A204.1 (cell line): Measurements from ENCODE around the gene COA7.
"Not testable (repeated sequence)": the region's sequence is repeated elsewhere in the genome, so short reads cannot be mapped to it uniquely, and the experiment has no call there.

ENCODE experiments used
- FAIRE-seq: peaks from 2 replicates; lab custom pipeline; 2012; peaks lifted over from hg19 to GRCh38; lab: Jason Lieb, UNC

The COA7 gene

DNA sequence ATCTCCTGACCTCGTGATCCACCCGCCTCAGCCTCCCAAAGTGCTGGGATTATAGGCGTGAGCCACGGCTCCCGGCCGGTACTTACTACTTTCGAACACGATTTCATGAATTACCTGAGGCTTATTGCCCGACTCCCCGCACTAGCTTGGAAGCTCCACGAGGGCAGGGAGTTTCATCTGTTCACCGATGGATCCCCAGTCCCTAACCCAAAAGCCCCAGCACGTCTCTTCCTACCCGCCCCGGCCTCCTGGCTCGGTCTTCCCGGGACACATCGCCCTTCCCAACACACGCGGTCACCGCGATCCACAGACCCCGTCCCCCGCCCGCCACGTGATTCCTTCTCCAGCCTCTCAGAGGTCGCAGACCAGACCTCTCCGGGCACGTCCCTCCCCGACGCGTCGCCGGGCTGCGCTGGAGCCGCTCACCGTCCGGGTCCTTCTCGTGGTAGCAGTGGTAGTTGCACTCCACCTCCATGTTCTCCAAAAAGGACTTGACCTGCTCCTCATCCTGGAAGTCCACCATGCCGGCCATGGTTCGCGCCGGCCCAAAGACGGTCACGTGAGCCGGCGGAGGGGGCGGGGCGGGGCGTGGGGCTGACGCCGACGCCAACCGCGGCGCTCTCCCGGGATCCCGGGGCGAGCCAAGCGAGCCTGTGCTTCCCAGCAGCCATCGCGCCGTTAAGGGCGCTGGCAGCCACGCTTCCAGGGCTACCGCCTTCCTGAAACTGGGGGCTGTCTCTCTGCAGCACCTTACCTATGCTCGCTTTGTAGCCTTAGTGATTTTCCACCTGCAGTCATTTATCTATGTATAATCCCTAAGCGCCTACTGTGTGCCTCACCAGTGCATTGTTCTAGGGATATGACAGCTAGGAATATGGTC is at the start of gene COA7:
Gene COA7 (minus strand): TSS at position 553 of the 880 bp plus-strand sequence. CDS start 21 bp downstream, at position 532.
- no peak for FAIRE-seq

DNA sequence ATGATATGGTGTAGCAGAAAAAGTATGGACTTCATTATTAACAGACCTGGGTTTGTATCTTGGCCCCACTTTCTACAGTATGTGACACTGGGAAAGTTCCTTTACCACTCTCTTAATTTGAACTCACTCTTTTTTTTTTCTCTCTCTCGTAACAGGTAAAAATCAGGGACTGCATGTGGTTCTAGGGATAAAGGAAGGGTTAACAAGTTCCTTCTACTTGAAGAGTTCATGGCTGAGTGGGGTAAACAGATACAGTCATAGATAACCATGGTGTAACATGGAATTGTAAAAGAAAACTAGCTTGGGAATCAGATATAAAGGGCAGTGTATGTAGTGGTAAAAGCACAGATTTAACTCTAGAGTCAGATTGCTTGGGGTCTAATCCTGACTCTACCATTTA is 49.3 kb upstream of the COA7 start:
- no peak for FAIRE-seq

DNA sequence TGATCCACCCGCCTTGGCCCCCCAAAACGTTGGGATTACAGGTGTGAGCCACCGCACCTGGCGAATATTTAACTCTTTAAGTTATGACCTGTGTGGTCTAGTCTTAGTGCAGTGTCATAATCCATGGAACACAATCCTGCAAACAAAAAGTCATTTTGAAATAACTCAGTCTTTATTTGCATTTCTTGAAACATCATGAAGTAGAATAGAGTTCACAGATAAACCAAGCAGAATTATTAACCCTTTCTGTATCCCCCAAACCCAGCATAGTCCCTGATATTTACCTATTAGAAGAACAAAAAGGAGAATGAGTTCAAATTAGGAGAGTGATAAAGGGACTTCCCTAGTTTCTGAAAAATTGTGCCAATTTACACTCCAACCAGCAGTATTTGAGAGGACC is 48.0 kb upstream of the COA7 start:
- FAIRE-seq = no peak

DNA sequence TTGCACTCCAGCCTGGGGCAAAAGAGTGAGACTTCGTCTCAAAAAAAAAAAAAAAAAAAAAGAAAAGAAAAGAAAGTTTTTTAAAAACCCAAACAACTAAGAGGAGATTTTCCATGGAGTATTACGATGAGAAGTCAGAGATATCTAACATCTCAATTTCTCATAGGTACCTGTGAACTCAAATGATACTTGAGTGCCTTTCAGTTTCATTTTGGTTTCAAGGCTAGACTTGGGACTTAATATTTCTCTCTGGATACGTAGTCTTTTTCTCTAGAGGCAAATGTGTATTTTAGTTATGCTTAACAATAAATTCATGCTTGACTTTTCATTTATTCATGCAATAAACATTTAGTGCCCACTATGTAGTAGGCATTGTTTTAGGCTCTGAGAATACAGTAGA is 43.1 kb upstream of the COA7 start:
- no peak for FAIRE-seq

DNA sequence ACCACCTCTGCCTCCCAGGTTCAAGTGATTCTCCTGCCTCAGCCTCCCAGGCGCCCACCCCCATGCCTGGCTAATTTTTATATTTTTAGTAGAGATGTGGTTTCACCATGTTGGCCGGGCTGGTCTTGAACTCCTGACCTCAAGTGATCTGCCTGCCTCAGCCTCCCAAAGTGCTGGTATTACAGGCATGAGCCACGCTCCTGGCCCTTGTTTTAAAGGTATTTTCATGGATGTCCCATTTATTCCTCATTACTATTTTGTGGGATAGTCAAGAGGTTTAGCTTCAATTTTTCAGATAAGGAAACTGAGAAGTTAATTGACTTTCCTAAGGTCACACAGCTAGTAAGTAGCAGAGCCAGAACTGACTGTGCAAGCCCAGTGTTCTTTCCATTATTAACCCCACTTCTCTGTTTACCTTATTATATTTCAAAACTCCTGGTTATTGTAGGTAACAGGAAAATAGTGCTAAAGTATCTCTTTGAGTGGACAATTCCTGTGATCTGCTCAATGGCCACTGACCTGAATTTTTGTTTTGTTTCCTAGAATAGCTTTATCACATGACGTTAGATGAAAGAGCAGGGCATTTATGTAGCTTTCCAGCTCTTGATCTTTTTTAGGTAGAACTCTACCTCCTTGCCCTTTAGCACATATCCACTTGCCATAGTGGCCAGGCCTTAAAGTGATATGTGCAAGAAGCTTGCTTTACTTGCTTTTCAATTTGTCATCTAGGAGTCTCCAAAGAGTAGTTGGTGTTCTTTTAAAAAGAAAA is 41.7 kb upstream of the COA7 start:
- FAIRE-seq = no peak

DNA sequence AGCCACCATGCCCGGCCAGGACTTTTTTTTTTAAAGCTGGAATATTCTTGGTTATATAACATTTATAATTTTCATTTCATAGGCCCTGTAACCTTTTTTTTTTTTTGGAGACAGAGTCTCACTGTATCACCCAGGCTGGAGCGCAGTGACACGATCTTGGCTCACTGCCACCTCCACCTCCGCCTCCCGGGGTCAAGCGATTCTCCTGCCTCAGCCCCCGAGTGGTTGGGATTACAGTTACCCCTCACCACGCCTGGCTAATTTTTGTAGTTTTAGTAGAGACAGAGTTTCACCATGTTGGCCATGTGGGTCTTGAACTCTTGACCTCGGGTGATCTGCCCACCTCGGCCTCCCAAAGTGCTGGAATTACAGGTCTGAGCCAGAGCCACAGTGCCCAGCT is 40.7 kb upstream of the COA7 start:
- FAIRE-seq = no peak

DNA sequence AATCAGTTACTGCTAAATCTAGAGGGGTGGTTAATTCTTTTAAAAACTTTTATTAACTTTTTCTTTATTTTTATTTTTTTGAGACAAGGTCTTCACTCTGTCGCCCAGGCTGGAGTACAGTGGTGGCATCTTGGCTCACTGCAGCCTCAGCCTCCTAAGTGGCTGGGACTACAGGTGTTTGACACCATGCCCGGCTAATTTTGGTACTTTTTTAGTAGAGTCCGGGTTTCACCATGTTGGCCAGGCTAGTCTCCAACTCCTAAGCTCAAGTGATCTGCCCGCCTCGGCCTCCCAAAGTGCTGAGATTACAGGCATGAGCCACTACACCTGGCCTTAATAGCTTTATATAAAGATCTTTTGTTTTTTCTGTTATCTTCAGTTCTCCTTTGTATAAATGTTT is 40.0 kb upstream of the COA7 start:
- FAIRE-seq = no peak

DNA sequence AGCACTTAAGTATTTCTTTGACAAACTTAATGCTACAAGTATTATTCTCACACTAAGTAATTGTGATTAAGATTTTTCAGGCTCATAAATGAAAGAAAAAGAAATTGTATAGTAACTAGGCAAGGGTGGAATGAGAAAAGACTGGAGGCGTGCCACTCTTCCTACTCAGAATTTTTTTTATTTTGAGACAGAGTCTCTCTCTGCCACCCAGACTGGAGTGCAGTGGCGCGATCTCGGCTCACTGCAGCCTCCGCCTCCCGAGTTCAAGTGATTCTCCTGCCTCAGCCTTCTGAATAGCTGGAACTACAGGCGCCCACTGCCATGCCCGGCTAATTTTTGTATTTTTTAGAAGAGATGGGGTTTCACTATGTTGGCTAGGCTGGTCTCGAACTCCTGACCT is 37.2 kb upstream of the COA7 start:
- FAIRE-seq = not testable (repeated sequence)

DNA sequence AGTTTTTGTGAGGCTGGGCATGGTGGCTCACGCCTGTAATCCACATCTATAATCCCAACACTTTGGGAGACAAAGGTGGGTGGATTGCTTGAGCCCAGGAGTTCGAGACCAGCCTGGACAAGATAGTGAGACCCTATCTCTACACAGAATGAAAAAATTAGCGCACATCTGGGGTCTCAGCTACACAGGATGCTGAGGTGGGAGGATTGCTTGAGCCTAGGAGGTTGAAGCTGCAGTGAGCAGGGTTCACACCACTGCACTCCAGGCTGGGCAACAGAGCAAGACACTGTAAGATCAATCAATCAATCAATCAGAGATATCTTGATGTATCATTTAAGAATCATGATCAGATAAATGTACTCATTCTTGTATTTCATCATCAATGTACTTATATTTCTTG is 35.2 kb upstream of the COA7 start:
- no peak for FAIRE-seq

DNA sequence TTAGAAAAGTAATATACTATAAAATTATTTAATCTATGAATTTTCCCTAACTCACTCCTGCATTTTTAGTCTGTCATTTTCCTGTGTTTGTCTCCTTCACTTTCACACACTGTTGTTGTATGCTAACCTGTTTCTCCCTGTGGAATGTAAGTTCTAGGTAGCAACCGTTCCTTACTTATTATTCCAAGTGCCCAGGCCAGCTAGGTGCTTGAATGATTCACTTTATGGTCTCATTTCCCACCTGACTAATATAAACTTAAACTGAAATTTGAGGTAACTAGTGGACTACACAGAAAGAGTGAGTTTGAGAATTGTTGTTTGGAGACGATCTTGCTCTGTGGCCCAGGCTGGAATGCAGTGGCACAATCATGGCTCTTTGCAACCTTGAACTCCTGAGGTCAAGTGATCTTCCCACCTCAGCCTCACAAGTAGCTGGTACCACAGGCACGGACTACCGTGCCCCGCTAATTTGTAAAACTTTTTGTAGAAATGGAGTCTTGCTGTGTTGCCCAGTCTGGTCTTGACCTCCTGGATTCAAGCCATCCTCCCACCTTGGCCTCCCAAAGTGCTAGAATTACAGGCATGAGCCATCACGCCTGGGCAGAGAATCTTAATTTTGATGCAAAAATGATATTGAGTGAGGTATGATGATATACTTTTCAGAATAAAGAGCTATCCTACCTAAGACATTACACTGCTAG is 30.0 kb upstream of the COA7 start:
- no peak for FAIRE-seq

DNA sequence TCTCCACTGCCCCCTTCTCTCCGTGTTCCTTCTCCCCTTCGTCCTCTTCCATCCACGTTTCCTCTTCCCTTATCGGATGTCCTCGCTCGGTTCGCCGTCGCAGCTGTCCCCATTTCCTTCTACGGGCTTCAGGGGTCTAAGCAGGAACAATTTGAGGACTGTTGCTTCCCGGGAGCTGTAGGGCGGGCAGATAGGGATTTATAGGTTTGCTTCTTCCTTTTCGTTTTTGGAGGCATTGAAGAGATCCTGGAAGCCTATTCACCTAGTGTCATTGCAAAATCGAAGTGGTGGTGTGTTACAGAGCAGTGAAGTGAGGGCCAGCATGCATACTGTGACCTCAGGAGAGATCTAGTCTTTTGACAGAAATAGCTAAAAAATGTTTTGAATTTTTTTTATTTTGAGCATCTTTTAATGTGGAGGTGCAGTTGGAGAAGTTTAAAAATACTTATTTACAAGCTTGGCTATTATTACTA is 29.0 kb upstream of the COA7 start:
- FAIRE-seq = no peak

DNA sequence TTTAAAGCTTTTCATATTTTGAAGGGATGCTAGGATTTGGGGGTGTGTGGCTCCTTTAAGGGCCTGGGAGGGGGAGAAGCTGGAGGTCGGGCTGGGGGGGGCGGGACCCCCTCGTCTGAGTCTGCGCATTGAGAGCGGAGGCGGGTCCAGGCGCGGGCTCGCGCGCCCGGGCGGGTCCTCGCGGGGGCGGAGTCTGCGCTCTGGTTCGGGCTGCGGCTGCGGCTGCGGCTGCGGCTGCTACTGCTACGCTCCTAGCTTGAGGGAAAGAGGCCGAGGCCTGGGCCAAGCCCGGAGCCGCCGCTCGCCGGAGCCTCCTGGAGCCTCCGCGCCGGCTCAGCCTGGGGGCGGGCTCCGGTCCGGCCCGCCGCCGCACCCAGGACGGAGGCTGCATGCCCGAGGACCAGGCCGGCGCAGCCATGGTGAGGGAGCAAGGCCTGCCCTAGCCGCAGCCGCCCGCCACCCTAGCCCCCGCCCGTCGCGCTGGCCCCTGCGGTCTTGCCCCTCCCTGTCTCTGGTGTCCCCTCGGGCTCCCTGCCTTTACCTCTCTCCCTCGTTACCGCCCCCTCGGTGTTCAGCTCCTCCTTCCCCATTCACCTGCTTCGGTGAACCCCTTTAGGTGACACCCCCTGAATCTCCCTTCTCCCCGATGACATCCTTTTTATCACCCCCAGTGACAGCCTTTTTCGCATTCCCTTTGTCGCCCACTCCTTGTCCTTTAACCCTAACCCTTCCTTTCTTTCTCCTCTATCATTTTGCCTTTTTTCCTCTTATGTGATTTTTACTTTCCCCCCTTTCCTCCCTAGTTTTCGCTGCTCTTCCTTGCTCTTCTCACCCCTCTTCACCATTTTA is 28.3 kb upstream of the COA7 start, which contains the start of gene ZYG11B:
Gene ZYG11B (plus strand): TSS at position 189 of the 849 bp plus-strand sequence. CDS start 201 bp downstream, at position 390.
- no peak for FAIRE-seq

DNA sequence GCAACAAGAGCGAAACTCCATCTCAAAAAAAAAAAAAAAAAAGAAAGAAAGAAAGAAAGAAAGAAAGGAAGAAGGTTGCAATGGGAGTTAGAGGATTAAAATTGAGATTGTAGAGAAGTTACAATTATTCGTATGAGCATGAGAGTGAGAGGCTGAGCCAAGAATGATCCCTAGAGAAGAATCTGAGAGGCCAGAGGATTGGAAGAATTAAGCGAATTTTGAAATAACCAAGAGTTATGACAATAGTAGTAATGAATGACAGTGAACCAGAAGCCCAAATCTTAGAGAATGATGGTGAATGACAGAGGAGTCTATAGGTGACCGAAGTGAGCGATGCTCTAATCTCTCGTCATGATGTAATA is 27.7 kb upstream of the COA7 start:
- no peak for FAIRE-seq

DNA sequence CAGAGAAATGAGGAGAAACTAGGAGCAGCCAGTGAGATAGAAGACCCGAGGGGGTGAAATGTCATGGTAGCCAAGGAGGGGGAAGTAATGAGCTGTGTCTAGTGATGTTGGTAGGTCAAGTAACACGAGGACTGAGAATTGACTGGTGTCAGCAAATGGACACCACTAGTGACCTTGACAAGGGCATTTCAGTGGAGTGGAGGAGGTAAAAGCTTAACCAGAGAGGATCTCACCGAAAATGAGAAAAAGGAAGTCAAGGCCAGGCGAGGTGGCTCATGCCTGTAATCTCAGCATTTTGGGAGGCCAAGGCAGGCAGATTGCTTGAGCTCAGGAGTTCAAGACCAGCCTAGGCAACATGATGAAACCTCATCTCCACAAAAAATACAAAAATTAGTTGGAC is 25.1 kb upstream of the COA7 start:
- FAIRE-seq = no peak

DNA sequence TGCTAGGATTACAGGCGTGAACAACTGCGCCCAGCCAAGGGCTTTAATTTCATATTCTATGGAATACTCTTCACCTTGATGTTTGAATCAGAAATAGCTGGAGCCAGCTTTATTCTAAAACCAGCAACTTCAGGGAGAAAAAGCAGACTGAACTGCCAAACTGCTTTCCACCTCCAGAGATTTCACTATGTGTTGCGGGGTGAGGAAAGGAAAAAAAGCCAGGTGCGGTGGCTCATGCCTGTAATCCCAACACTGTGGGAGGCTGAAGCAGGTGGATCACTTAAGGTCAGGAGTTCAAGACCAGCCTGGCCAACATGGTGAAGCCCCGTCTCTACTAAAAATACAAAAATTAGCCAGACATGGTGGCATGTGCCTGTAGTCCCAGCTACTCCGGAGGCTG is 17.1 kb upstream of the COA7 start:
- FAIRE-seq = not testable (repeated sequence)

DNA sequence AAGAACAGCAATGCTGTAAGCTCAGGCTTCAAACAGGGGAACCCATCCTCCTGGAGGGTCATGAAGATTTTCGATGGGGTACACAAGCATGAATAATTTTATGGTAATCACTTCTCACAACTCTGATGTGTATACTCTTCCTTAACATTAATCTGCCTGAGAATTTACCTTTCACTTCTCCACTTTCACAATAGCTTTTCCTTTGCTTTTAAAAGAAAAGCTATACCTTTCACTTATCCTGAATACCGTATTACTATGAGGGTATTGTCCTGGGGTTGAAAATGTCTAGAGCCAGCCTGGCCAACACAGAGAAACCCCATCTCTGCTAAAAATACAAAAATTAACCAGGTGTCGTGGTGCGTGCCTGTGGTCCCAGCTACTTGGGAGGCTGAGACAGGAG is 15.4 kb upstream of the COA7 start:
- FAIRE-seq = no peak

DNA sequence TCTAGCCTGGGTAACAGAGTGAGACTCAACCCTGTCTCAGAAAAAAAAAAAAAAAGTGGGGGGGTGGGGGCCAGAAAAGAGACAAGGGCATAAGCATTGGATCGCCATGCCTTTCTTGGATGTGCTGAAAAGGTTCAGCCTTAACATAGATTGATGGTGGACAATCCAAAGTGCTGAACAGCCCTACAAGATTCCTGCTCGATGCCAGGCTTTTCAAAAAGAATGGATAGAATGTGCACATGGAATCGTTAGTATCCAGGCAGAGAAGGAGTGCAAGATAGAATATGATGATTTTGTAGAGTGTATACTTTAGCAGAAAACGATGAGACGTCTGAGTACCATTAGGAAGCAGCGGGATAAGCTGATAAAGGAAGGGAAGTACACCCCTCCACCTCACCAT is 10.9 kb upstream of the COA7 start:
- FAIRE-seq = no peak

DNA sequence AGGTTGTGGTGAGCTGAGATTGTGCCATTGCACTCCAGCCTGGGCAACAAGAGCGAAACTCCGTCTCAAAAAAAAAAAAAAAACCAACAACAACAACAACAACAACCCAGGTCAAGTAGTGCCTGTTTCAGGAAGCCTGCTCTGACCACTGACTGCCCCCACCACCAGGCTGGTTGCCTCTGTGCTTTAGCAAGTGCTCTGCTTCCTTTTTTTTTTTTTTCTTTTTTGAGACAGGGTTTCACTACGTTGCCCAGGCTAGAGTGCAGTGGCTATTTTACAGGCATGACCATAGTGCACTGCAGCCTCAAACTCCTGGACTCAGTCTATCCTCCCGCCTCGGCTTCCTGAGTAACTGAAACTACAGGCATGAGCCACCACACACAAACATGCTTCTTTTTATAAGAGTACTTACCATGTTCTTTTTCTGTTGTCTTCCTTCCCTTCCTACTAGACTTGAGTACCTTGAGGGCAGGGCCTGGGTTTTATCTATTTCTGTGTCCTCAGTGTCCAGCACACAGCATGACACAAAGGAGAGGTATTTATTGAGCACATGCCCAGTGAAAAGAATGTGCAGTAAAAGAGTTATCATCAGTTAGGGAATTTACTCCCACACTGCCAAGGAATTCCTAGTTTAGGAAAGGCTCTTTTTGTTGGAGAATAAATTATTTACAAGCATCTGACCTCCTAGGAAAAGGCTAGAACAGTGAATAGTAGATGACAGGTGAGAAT is 9.9 kb upstream of the COA7 start:
- no peak for FAIRE-seq

DNA sequence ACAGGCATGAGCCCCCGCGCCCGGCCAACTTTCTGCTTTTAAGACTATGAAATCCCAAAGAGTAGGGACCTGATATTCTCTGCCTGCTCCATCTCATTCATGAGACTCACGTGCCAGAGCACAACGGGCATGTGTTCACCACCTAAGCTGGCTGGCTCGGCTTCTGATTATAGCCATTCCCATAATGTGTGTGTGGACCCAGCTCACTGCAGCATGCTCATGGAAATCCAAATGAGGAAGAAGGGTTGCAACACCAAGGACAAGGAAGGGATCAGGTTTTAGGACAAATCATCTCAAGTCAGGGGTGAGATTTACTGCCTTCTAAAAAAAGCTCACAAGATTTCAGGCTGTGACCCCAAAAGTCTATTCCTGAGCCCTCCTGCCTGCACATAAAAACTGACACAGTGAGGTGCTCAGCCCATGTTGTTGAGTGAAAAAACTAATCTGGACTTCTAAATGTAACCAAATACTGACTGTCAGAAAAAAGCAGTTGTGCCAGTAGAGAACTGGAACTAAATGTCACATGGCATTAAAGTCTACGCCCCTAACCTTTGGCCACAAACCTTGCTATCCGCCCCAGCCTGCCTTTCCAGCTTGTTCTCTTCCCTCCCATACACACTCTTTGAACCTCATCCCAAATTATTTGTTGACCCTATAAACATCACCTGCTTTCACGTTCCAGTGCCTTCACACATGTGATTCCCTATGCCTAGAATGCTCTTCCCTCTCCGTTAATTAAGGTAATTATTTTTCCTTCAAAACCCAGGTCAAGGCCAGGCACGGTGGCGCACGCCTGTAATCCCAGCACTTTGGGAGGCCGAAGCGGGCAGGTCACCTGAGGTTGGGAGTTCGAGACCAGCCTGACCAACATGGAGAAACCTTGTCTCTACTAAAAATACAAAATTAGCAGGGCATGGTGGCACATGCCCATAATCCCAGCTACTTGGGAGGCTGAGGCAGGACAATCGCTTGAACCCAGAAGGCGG is 9.1 kb upstream of the COA7 start:
- FAIRE-seq = no peak

DNA sequence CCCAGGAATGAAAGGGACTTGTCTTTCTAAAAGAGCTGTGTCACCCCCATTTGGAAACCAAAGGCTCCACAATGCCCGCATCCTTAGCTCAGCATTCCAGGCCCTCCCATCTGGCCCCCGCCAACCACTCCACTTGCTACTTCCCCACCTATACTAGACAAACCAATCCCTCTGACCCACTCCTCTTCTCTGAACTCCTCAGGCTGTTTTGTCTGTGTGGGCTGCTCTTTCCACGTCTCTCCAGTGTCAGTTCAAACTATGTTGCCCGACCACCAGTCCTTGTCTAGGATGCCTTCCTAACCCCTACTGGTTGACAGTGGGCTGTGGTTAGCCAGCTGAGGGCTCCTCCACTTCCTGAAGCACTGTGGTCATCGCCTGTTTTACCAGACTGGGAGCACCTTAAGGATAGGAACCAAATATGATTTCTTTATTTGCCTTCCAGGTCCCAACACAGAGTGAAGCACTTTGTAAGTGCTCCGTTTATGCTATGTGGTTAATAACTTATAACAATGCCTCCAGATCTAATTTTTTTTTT is 8.1 kb upstream of the COA7 start:
- no peak for FAIRE-seq
